Forelimb muscle (tissue), 1 donor: ENCODE results near the gene C19orf44. TPM values are rescaled to one million over a fixed set of nuclear protein-coding genes. Genes with fewer than 3 reads are reported as not detected.

Experiments used
- polyA plus RNA-seq: library from polyadenylated mRNA; unstranded; fragments of 120-200 nt; gene quantifications from one replicate; pipeline ENCODE4 v1.2.1, GENCODE V29; 2013; ENCODE audit not compliant: insufficient read length

C19orf44 gene
- polyA plus RNA-seq, 1 donor: 5.6 TPM

Other genes with a start within 250 kb of the C19orf44 start
- 48.2 TPM for gene KLF2, start 171.6 kb upstream of the C19orf44 start, polyA plus RNA-seq
- gene EPS15L1, start 24.4 kb upstream of the C19orf44 start, polyA plus RNA-seq: 22.2 TPM
- gene CALR3, start 227 bp upstream of the C19orf44 start, polyA plus RNA-seq: not detected
- 31.7 TPM for gene CHERP, start 46.0 kb downstream of the C19orf44 start, polyA plus RNA-seq
- gene SLC35E1, start 76.0 kb downstream of the C19orf44 start, polyA plus RNA-seq: 29.9 TPM
- 5.7 TPM for gene MED26, start 131.8 kb downstream of the C19orf44 start, polyA plus RNA-seq
- 46.3 TPM for gene SMIM7, start 163.8 kb downstream of the C19orf44 start, polyA plus RNA-seq
- gene TMEM38A, start 164.7 kb downstream of the C19orf44 start, polyA plus RNA-seq: 127 TPM
- 0.10 TPM for gene NWD1, start 223.5 kb downstream of the C19orf44 start, polyA plus RNA-seq